GM21390 (cell line): ENCODE results near the gene MAGI1.

Experiments
- ATAC-seq: cut with Tn5 transposase; IDR thresholded peaks from one replicate; pipeline ENCODE4 v1.9.1; 2021; ENCODE audit not compliant: unreplicated experiment

Gene MAGI1

DNA sequence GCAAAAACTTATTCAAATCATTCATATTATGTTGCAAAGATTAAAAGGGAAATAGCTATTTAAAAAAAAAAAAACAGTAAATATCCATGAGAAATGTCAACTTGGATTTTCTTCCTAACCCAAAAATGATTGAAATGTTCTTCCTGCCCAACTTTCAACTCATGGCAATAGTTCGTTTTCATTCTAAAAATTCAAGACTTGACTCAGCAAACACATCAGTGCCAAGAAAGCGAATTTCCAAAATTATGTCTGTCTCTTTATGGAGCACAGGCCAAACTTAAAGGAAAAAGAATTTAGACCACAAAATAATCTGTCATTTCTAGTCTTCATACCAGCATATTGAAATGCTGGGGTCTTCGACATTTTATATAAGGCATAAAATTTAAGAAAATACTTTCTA is 63.7 kb downstream of the MAGI1 start:
- no peak for ATAC-seq

DNA sequence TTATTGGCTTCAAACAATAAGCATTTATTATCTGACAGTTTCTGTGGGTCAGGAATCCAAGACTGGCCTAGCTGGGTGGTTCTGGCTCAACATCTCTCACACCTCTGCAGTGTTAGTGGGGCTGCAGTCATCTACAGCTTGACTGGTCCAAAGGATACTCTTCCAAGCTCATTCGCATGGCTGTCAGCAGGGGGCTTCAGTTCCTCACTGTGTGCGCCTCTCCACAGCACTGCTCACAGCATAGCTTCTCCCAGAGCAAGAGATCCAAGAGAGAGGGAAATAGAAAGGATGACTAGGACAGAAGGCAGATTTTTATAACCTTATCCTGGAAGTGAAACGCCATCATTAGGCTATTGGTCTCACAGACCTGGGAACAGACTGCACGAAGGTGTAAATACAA is 64.2 kb downstream of the MAGI1 start:
- no peak for ATAC-seq

DNA sequence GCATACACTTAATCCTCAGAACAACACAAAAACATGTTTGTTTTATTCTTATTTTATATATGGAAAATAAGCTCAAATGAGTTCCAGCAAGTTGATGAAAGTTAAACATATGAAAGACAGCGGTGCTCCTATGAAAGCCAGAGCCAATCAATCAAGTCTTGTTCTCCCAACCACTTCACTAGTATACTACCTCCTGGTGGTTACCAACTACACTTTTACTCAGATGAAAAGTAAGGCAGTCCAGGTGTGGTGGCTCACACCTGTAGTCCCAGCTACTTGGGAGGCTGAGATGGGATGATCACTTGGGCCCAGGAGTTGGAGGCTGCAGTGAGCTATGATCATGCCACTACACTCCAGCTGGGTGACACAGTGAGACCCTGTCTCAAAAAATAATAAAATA is 66.0 kb downstream of the MAGI1 start:
- no peak for ATAC-seq

DNA sequence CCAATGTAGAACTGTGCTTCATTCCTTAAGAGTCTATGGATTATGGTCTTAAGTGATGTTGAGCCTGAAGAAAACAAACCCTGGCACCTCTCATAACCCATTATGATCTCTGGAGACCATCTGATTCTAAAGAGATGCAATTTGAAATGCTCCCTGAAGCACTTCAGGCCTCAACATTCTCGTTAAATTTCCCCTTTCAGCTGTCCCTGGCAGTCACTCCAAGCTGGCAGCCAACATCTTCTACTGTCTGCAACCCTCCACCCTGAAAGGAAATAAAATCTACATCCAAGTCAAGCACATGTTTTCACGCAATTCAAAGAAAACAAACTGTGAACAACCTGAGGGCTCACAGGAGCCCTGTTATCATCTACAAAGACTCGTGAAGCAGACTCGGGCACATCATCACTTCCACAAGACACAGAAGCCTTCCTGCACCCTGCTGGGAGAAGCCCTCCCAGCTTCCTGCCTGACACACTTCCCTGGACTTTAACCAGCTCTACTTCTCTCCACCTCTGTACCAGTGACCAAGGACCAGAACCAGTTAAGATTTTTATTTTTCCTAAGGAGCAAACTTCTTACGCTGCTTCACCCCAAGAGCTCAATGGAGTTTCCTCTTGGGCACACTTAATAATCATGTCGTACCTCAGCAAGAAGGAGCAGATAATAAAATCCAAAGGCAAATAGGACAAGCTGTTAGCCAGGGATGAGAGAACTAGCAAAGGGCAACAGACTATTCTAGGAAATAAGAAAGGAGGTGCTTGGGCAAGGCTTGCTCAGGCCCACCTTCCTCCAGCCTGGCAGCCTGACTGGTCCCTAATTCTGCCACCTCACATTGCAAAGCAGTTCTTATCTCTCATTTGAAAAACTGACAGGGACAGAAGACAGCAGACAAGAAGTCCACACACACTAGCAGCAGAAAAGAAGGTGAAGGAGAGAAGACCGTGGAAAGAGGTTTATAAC is 67.1 kb downstream of the MAGI1 start:
- ATAC-seq, result no peak

DNA sequence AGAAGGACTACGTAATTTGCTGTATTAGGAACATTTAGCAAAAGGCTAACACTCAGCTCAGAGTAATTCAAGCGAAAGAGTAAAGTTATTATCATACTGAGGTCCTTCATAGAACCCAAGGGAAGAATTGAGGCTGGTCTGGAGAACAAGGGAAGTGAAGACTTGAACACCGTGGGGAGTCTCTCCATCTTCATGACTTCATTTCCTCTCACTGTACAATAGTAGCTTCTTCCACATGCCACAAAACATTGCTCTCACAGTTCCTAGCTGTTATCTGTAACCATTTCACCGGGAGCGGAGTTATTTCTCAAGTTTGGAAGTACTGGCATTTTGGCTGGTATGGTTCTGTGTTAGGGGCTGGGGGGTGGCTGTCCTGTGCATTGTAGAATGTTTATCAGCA is 69.7 kb downstream of the MAGI1 start:
- no peak for ATAC-seq

DNA sequence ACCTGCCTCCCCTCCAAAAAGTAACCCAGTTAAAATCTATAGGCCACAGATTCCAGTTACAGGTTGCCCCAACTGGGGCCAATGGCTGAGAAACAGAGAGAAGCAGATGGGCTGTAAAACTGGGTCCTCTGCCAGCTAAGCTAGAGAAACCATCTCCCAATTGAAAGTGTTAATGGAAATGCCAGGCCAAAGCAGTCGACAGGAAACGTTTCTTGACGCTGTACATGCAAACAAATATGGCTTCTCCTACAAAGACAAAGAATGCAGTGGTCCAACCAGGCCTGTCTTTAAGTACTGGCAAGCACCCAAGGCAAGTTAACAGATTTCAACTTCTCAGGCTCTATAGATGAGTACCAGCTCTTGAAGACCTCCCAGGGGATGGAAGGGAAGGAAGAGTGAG is 71.3 kb downstream of the MAGI1 start:
- ATAC-seq, result no peak

DNA sequence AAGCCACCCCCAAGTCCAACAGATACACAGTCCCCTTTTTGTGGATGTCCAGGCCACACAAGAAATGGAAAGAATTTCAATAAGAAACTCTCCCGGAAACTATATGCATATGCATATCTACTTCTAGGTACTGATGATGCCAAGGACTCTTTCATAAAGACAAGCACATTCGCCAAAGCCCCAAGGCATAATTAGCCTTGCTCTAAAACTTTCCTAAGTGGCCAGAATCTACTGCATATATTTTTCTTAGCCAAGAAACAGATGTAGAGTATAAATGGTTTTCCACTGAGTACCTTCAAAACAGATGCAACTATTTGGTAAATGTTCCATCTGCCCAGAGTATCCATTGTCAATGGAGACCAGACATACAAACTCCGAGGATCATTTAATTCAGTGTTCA is 73.9 kb downstream of the MAGI1 start:
- ATAC-seq, result no peak

DNA sequence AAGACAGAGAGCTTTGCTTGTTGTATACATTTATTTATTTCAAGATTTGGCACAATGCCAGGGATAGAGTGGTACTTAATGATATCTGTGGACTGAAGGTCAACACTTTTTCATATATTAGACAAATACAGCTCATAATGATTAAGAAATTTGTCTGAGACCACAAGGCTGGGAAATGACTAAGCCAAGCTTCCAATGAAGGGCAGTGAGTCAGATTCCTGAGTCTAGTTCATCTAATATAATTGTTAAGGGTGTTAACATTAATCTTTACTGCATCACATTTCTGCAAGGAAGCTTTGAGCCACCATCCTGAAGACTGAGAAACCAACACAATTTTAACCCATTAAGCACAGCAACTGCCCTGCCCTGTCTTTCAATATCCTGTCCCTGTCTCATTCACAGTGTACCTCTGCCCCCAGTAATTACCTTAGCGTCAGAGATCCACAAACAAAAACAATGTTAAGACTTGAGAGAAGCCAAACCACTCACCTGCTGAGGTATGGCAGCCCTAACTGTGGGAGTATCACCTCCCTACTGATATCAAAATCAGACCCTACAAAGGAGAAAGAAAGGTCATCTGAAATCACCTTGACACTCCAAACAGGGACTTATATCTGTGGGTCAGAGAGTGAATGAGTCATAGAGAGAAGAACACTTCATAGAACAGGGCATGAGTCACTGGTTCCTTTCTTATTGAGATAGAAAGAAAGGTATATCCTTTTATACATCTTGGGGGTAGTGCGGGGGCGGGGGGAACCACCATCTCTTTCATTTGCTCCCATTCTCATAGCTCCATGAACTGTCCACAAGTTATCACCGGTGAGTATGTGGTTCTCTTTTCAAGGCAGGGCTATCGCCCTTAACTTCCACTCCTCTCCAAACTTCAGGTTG is 74.7 kb downstream of the MAGI1 start:
- ATAC-seq, result peak; percentile 96

DNA sequence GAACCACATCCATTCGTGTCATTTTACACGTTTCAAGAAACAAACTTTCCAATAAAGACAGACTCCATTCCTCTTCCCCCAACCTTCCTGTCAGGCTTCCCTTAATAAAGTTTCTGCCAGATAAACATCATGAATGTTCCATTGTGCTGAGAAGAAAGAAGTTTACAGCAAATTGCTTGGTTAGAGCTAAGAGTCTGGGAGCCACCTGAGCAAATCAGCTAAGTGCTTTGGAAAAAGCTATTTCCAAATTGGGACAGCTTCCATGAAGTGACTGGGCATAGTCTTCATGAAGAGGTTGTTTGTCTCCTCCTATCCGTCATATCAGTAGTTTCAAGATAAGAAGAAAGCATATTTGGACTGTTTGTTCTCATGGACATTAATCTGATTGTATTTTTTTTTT is 77.0 kb downstream of the MAGI1 start:
- no peak for ATAC-seq

DNA sequence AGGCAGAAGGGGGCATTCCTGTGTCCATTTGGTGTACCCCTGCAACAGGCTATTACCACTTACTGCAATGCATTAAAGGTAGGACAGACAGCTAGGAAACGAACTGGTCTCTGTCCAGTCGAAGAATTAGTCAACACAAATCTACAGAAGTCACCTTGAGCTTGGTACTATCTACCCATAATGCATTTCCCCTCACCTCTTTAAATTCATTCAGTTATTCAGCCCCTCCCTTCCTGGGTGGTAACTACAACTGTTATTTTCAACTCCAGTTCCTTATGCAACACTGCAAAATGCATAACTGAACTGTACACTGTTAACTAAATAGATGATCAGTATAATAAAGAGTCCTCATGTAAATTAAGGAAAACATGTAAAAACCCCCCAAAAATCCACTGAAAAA is 77.6 kb downstream of the MAGI1 start:
- no peak for ATAC-seq

DNA sequence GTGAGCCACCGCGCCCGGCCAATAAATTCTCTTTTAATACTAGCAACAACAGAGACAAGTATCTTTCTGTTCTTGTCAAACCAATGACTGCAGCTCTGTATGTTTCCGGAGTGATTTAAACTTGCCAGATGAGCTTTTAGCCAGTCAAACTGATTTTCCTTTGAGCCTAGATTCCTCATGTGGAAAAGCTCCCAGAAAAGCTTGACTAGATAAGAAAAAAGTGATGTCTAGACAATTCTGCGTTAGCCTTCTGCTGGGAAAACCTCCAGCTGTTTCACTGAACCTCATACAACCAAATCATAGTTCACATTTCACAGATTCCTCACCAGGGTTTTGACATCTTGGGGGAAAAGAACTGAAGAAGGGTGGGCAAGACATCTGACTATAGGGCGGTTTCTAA is 78.6 kb downstream of the MAGI1 start:
- no peak for ATAC-seq

DNA sequence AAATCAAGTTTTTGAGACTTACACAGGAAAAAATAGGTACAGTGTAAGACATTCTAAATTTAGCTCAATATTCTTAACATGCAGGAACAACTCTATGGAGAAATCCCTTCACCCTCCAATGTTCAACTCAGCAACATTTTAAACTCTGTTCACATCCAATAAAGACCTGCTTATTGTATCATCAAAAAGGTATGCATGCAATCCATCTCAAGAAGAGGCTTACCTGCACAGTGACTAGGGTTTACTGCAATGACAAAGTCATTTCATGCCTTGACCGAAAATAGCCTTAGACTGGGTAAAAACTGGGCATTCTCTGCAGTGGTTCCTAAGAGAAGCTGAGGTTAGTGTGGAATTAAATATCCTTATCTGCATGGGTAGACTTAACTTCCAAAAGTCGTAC is 80.5 kb downstream of the MAGI1 start:
- ATAC-seq, result no peak

DNA sequence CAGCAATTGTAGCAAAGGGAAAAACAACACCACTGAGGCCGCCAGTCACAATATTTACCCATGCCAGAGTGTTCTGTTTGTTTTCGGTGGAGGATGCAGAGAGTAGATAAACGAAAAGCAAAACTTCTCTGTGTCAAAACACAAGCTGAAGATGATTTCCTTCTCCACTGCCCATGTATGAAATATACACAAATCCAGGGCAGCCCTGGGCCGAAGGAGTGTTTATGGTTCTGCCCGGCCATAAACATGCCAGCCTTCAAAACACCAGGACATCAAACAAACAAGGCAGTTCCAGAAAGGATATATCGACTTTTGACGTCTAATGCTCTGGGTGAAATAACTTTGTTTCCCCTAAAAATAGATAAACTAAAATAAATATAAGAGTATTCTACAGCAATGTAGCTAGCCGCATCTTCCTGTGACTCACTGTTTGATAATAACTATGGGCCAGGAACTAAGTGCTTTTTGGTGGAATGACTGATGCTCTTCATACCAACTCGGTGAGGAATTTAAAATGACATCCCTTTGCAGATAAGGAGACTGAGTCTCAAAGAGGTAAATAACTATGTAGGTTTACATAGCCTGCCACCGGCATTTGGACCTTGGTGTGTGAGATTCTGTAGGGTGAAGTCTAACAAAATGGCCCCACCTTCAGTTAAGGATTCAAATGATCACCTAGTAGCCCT is 82.8 kb downstream of the MAGI1 start:
- ATAC-seq, result no peak

DNA sequence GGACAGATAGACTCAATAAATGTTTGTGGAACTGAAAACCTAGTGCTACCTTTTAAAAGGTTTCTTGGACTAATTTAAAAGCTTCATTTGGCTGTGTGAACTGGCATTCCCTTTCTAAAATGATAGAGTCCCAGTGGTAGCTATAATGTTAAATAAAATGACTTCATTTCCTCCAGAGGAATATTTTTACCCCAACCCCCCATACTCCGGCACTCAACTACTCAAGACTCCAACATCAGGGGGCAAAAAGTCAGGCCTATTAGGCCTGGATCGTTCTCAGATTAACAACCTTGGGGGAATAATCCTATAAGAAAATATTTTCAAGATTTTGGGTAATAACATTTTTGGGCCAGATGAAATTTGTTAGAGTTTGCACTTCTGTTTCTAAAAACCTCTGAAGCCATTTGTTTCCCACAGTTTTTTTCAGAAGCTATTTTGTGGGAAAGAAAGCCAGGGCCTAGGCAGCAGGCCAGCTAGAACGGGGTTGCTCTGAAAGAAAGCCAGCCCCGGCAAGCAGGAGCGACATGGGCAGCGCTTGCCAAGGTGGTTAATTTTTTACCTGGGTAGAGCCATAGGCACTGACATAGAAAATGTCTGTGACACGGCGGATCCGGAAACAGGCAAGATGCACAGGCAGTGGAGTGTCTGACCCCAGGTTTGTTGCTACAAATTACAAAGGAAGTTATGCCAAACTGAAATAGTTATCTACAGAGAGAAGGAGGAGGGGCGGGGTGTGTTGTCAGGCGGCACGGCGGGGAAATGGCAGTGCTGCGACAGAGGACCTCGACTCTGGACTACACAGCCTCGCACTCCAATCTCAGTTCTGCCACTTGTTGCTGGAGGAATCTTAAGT is 84.6 kb downstream of the MAGI1 start:
- ATAC-seq, result no peak

DNA sequence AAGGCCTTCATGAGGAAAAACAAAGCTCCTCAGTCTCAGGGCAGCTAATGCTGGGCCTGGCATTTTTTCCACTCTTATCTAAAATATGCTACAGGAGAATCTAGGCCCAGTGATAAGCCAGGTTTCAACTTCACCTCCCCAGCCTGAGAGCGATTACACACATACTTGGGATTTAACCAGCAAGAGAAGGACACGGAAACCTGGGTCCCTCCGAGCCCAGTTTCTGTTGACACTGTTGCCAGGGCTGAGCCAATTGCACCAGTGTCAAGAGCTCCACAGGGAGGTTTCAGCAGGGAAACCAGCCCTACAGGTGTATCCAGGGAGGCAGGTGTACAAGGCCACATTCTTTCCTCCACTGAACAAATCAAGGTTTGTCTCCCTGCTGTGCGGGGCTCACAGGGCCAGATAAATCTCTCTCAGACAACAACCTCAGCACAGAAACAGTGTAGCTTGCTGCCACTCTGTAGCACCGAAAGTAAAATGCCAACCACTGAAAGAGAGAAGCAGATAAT is 85.4 kb downstream of the MAGI1 start:
- ATAC-seq, result no peak

DNA sequence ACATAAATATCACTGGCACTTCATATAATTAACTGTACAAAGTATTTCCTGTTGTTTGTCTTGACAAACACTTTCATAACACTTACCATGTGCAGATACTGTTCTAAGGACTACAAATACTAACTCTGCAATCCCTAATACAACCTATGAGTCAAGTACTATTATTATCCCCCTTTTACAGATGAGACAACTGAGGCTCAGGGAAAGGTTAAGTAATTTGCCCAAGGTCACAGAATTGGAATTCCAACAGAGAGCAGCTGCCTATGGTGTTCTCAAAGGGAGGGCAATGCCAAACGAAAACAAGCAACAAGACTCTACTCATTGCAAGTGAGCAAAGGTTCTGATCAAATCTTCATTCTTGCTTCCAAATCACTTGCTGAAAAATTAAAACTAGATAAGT is 85.9 kb downstream of the MAGI1 start:
- ATAC-seq, result no peak

DNA sequence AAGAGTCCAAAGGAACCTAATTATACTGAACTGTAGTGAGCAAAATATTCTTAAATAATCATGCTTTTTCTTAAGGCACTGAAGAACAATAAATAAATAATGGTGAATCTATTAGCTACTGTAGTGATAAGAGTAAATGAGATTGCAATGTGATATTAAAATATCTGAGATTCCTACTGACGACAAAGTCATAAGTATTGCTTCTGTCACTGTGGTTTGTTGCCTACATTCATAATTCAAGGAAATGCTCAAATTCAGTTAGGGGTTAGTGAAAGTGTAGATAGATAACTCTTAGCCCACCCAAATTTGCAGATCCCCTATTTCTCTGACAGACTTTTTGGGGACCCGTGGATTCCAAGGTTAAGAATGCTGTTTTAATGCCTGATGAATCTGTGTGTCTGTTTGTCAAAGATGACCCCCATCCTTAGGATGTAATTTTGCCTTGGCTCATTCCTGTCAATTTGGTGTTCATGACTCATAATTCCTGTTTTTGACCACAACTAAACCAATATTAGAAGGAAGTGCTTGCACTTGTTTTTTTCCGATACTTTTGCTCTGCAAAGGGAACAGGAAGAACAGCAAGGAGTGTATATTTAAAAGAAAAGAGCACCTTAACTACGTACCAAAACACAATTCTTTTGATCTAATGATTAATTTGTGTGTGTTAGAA is 86.7 kb downstream of the MAGI1 start:
- no peak for ATAC-seq

DNA sequence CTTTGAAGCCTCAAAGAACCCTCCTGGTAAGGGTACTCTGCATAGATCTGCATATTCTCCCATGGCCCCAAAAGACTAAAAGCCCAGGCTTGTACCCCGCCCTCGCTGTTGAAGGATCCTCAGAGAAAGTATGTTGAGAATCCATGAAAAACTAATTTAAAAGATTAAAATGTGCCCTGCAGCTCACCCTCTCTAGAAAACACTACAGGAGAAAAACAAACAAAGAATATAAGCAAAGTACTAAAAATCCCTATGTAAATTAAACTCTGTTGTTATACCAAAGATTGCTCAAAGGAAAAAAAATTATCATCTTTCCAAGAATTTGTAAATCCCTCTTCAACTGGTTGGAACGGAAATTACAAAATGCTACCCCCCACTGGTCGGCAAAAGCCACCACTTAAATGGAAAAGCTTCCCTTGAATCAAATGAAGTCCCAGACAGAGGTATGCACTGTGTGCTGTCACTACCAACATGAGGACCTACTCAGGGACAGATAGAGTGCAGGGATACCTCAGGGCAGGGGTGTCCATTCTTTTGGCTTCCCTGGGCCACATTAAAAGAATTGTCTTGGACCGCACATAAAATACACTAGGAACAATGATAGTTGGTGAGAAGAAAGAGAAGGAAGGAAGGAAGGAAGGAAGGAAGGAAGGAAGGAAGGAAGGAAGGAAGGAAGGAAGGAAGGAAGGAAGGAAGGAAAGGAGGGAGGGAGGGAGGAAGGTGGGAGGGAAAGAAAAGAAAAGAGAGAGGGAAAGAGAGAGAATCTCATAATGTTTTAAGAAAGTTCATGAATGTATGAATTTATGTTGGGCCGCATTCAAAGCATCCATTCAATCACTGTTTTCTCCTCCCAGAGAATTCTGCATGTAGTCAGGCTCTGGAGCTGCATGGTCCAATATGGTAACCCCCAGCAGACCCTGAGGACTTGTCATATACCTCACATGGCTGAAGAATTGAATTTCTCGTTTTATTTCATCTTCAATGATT is 88.1 kb downstream of the MAGI1 start:
- ATAC-seq, result no peak
